Mesodermal cell (in vitro differentiated cells): ENCODE data around the gene GPER1.

Experiments
- H3K27ac ChIP-seq: 2 replicates; pipeline ENCODE4 v1.7.0; 2013; ENCODE audit warnings: mild to moderate bottlenecking, low read depth, low read length, moderate library complexity; ENCODE audit not compliant: severe bottlenecking
- H3K36me3 ChIP-seq: 2 replicates; pipeline ENCODE4 v1.7.1; 2013; ENCODE audit warnings: mild to moderate bottlenecking, low read length, moderate library complexity; ENCODE audit not compliant: control insufficient read depth, insufficient read depth
- H3K4me1 ChIP-seq: one replicate; pipeline ENCODE4 v1.7.1; 2013; ENCODE audit warnings: mild to moderate bottlenecking, low read length; ENCODE audit not compliant: insufficient read depth, control insufficient read depth, poor library complexity, severe bottlenecking
- H3K4me3 ChIP-seq: 2 replicates; pipeline ENCODE4 v1.7.0; 2013; ENCODE audit warnings: low read length, control low read depth, mild to moderate bottlenecking; ENCODE audit not compliant: insufficient read depth, poor library complexity, severe bottlenecking; ENCODE audit errors: extremely low read depth
- H3K9me3 ChIP-seq: 2 replicates; pipeline ENCODE4 v1.7.1; 2013; ENCODE audit warnings: mild to moderate bottlenecking, low read length, moderate library complexity; ENCODE audit not compliant: control insufficient read depth
- WGBS, 2 experiments: methylation state at CpG; one replicate each; pipeline ENCODE4 v1.1.5; 2013; ENCODE audit warnings: missing lambda C conversion rate in 2 of 2; ENCODE audit not compliant: insufficient coverage in 2 of 2; 5-methylcytosine and 5-hydroxymethylcytosine counted together

The GPER1 gene

GRCh38 chr7:1054861-1055450 is 33.0 kb upstream of the GPER1 start:
- 90 to 91% methylated on average over 32 of the region's 32 CpGs for WGBS, 2 experiments
- no peaks in the 10 kb centered on the region for H3K36me3 ChIP-seq
- peaks cover 9% of the 10 kb centered on the region for H3K4me1 ChIP-seq
- H3K27ac ChIP-seq = no peak overlapping the region
- H3K4me3 ChIP-seq = no peak overlapping the region
- no peaks in the 10 kb centered on the region for H3K9me3 ChIP-seq

GRCh38 chr7:1055491-1055955 is 32.4 kb upstream of the GPER1 start:
- no peak overlapping the region for H3K27ac ChIP-seq
- no peak overlapping the region for H3K4me3 ChIP-seq
- WGBS, 2 experiments = 94 to 97% methylated on average over 14 to 15 of the region's 15 CpGs
- peaks cover 15% of the 10 kb centered on the region for H3K4me1 ChIP-seq
- H3K36me3 ChIP-seq = no peaks in the 10 kb centered on the region
- no peaks in the 10 kb centered on the region for H3K9me3 ChIP-seq

GRCh38 chr7:1055956-1056784 is 31.7 kb upstream of the GPER1 start:
- Histone ChIP-seq H3K36me3 (no peaks in the 10 kb centered on the region), H3K9me3 (no peaks in the 10 kb centered on the region), H3K4me1 (peaks cover 21% of the 10 kb centered on the region), H3K27ac (no peak overlapping the region), H3K4me3 (no peak overlapping the region)
- 95 to 96% methylated on average over 16 to 24 of the region's 36 CpGs for WGBS, 2 experiments

- Histone ChIP-seq H3K36me3 (no peaks in the 10 kb centered on the region), H3K9me3 (no peaks in the 10 kb centered on the region), H3K27ac (no peak overlapping the region), H3K4me1 (peaks cover 21% of the 10 kb centered on the region), H3K4me3 (no peak overlapping the region)
- WGBS, 2 experiments = 91 to 95% methylated on average over 21 to 23 of the region's 27 CpGs
Measured at GRCh38 chr7:1056785-1057410, 31.0 kb upstream of the GPER1 start.

GRCh38 chr7:1057416-1058291 is 30.3 kb upstream of the GPER1 start:
- Histone ChIP-seq H3K4me3 (no peak overlapping the region), H3K9me3 (no peaks in the 10 kb centered on the region), H3K27ac (no peak overlapping the region), H3K4me1 (peaks cover 21% of the 10 kb centered on the region), H3K36me3 (no peaks in the 10 kb centered on the region)
- WGBS, 2 experiments = 97% methylated on average over 62 of the region's 62 CpGs

GRCh38 chr7:1058311-1058710 is 29.6 kb upstream of the GPER1 start:
- Histone ChIP-seq H3K4me1 (peaks cover 16% of the 10 kb centered on the region), H3K9me3 (no peaks in the 10 kb centered on the region), H3K4me3 (no peak overlapping the region), H3K27ac (no peak overlapping the region), H3K36me3 (no peaks in the 10 kb centered on the region)
- WGBS, 2 experiments = 92 to 96% methylated on average over 10 of the region's 13 CpGs

- H3K9me3 ChIP-seq = no peaks in the 10 kb centered on the region
- H3K36me3 ChIP-seq = no peaks in the 10 kb centered on the region
- H3K4me1 ChIP-seq = peaks cover 15% of the 10 kb centered on the region
- no peak overlapping the region for H3K4me3 ChIP-seq
- 85 to 93% methylated on average over 8 to 10 of the region's 10 CpGs for WGBS, 2 experiments
- no peak overlapping the region for H3K27ac ChIP-seq
Measured at GRCh38 chr7:1058821-1059199, 29.1 kb upstream of the GPER1 start.

- 24 to 25% methylated on average over 13 to 21 of the region's 55 CpGs for WGBS, 2 experiments
- Histone ChIP-seq H3K36me3 (no peaks in the 10 kb centered on the region), H3K9me3 (no peaks in the 10 kb centered on the region), H3K4me3 (peak overlapping the region; percentile 14), H3K27ac (no peak overlapping the region), H3K4me1 (peaks cover 15% of the 10 kb centered on the region)
Measured at GRCh38 chr7:1059200-1060091, 28.5 kb upstream of the GPER1 start.

- WGBS, 2 experiments = 57 to 66% methylated on average over 27 to 28 of the region's 35 CpGs
Measured at GRCh38 chr7:1060315-1061072, 27.4 kb upstream of the GPER1 start.

More at GRCh38 chr7:1060315-1061072, 27.4 kb upstream of the GPER1 start:
- Histone ChIP-seq H3K4me1 (peaks cover 12% of the 10 kb centered on the region), H3K4me3 (peak overlapping the region; percentile 14), H3K9me3 (no peaks in the 10 kb centered on the region), H3K36me3 (no peaks in the 10 kb centered on the region), H3K27ac (peak overlapping the region; percentile 46)
